Muscle layer of colon (tissue), 2 donors: Measurements from ENCODE around the gene CLRN3.

Experiments
- H3K27ac ChIP-seq: one replicate; pipeline ENCODE4 v1.7.0; 2013; ENCODE audit warnings: low read depth, mild to moderate bottlenecking, low read length, moderate library complexity
- H3K27me3 ChIP-seq, 2 donors: one replicate each; pipeline ENCODE4 v1.7.0; 2013; ENCODE audit warnings: low read length in 2 of 2, mild to moderate bottlenecking in 2 of 2; ENCODE audit not compliant: insufficient read depth in 2 of 2, control insufficient read depth in 1 of 2
- H3K36me3 ChIP-seq: one replicate; pipeline ENCODE4 v1.7.0; 2013; ENCODE audit warnings: mild to moderate bottlenecking, low read length; ENCODE audit not compliant: insufficient read depth
- H3K4me1 ChIP-seq: one replicate; pipeline ENCODE4 v1.7.0; 2013; ENCODE audit warnings: mild to moderate bottlenecking, low read length; ENCODE audit not compliant: insufficient read depth
- H3K4me3 ChIP-seq, 2 donors: one replicate each; pipeline ENCODE4 v1.7.0; 2013; ENCODE audit warnings: low read length in 2 of 2, low read depth in 1 of 2, mild to moderate bottlenecking in 1 of 2, moderate library complexity in 1 of 2
- H3K9ac ChIP-seq: one replicate; pipeline ENCODE4 v1.7.0; 2013; ENCODE audit warnings: low read length
- H3K9me3 ChIP-seq: one replicate; pipeline ENCODE4 v1.7.0; 2013; ENCODE audit warnings: mild to moderate bottlenecking, low read length
- donor health status: abdominal sarcoma.
- donor health status: Adenocarcinoma of cecum.

CLRN3 gene

GRCh38 chr10:127881262-127881661, 11.5 kb downstream of the CLRN3 start:
- Histone ChIP-seq H3K4me3 (no peak overlapping the region), H3K36me3 (no peaks in the 10 kb centered on the region), H3K9me3 (no peaks in the 10 kb centered on the region), H3K27ac (no peak overlapping the region), H3K9ac (no peak overlapping the region), H3K27me3 (no peaks in the 10 kb centered on the region), H3K4me1 (no peaks in the 10 kb centered on the region)

- Histone ChIP-seq H3K4me3 (no peak overlapping the region), H3K4me1 (no peaks in the 10 kb centered on the region), H3K27me3 (no peaks in the 10 kb centered on the region), H3K9me3 (no peaks in the 10 kb centered on the region), H3K36me3 (no peaks in the 10 kb centered on the region), H3K9ac (no peak overlapping the region), H3K27ac (no peak overlapping the region)
Observed at GRCh38 chr10:127880557-127880956, 12.2 kb downstream of the CLRN3 start.

GRCh38 chr10:127878475-127879055, 14.2 kb downstream of the CLRN3 start:
- H3K9ac ChIP-seq = no peak overlapping the region
- H3K4me3 ChIP-seq = no peak overlapping the region
- no peaks in the 10 kb centered on the region for H3K27me3 ChIP-seq
- no peaks in the 10 kb centered on the region for H3K4me1 ChIP-seq
- H3K27ac ChIP-seq = no peak overlapping the region
- H3K9me3 ChIP-seq = no peaks in the 10 kb centered on the region
- H3K36me3 ChIP-seq = no peaks in the 10 kb centered on the region

- Histone ChIP-seq H3K9ac (no peak overlapping the region), H3K4me3 (no peak overlapping the region), H3K36me3 (no peaks in the 10 kb centered on the region), H3K27me3 (no peaks in the 10 kb centered on the region), H3K9me3 (no peaks in the 10 kb centered on the region), H3K27ac (no peak overlapping the region), H3K4me1 (no peaks in the 10 kb centered on the region)
Observed at GRCh38 chr10:127877699-127878098, 15.0 kb downstream of the CLRN3 start.

- Histone ChIP-seq H3K27me3 (no peaks in the 10 kb centered on the region), H3K9ac (no peak overlapping the region), H3K4me1 (no peaks in the 10 kb centered on the region), H3K9me3 (no peaks in the 10 kb centered on the region), H3K27ac (no peak overlapping the region), H3K4me3 (no peak overlapping the region), H3K36me3 (no peaks in the 10 kb centered on the region)
Observed at GRCh38 chr10:127877116-127877515, 15.6 kb downstream of the CLRN3 start.

GRCh38 chr10:127875916-127876315, 16.8 kb downstream of the CLRN3 start:
- Histone ChIP-seq H3K27me3 (no peaks in the 10 kb centered on the region), H3K4me1 (no peaks in the 10 kb centered on the region), H3K27ac (no peak overlapping the region), H3K9me3 (no peaks in the 10 kb centered on the region), H3K36me3 (no peaks in the 10 kb centered on the region), H3K4me3 (no peak overlapping the region), H3K9ac (no peak overlapping the region)

GRCh38 chr10:127875449-127875765, 17.3 kb downstream of the CLRN3 start:
- Histone ChIP-seq H3K36me3 (no peaks in the 10 kb centered on the region), H3K9me3 (no peaks in the 10 kb centered on the region), H3K27ac (no peak overlapping the region), H3K4me1 (no peaks in the 10 kb centered on the region), H3K27me3 (no peaks in the 10 kb centered on the region), H3K9ac (no peak overlapping the region), H3K4me3 (no peak overlapping the region)

GRCh38 chr10:127874671-127875448, 17.9 kb downstream of the CLRN3 start:
- Histone ChIP-seq H3K9me3 (no peaks in the 10 kb centered on the region), H3K27ac (no peak overlapping the region), H3K36me3 (no peaks in the 10 kb centered on the region), H3K4me1 (no peaks in the 10 kb centered on the region), H3K27me3 (no peaks in the 10 kb centered on the region), H3K9ac (no peak overlapping the region), H3K4me3 (no peak overlapping the region)

- Histone ChIP-seq H3K27ac (no peak overlapping the region), H3K27me3 (no peaks in the 10 kb centered on the region), H3K9ac (no peak overlapping the region), H3K9me3 (no peaks in the 10 kb centered on the region), H3K4me3 (no peak overlapping the region), H3K4me1 (no peaks in the 10 kb centered on the region), H3K36me3 (no peaks in the 10 kb centered on the region)
Observed at GRCh38 chr10:127873901-127874470, 18.8 kb downstream of the CLRN3 start.

- H3K9ac ChIP-seq = no peak overlapping the region
- H3K27ac ChIP-seq = no peak overlapping the region
- H3K4me1 ChIP-seq = no peaks in the 10 kb centered on the region
- no peaks in the 10 kb centered on the region for H3K9me3 ChIP-seq
- no peak overlapping the region for H3K4me3 ChIP-seq
- no peaks in the 10 kb centered on the region for H3K27me3 ChIP-seq
- H3K36me3 ChIP-seq = no peaks in the 10 kb centered on the region
Observed at GRCh38 chr10:127872871-127873600, 19.7 kb downstream of the CLRN3 start.

GRCh38 chr10:127872011-127872761, 20.6 kb downstream of the CLRN3 start:
- Histone ChIP-seq H3K4me1 (no peaks in the 10 kb centered on the region), H3K9me3 (no peaks in the 10 kb centered on the region), H3K27ac (no peak overlapping the region), H3K36me3 (no peaks in the 10 kb centered on the region), H3K9ac (no peak overlapping the region), H3K27me3 (no peaks in the 10 kb centered on the region), H3K4me3 (no peak overlapping the region)
